Activated CD4-positive, alpha-beta memory T cell treated with anti-CD3 and anti-CD28 coated beads for 36 hours (primary cell): ENCODE data around the gene SLC28A2. TPM values are rescaled to one million over a fixed set of nuclear protein-coding genes. Genes with fewer than 3 reads are reported as not detected.
"Not testable (repeated sequence)": the region's sequence is repeated elsewhere in the genome, so short reads cannot be mapped to it uniquely, and the experiment has no call there.

Experiments used
- CTCF ChIA-PET: fragments of 350-600 bp; sonication (Branson Sonifier 250); formaldehyde crosslinking; loops from one replicate; lab custom pipeline; 2021; ENCODE audit warnings: antibody characterized with exemption, inconsistent platforms; lab: Charles Lee
- POLR2A ChIA-PET: fragments of 350-600 bp; sonication (Branson Sonifier 250); formaldehyde crosslinking; loops from one replicate; lab custom pipeline; 2021; ENCODE audit warnings: antibody characterized with exemption; lab: Charles Lee
- DNase-seq: peaks from one replicate; pipeline ENCODE4 v3.0.0-alpha.2; 2020
- H3K27ac Mint-ChIP-seq: one replicate; pipeline ENCODE4 v1.8.0; 2021; ENCODE audit warnings: mixed read lengths
- H3K27me3 Mint-ChIP-seq: one replicate; pipeline ENCODE4 v1.8.0; 2021; ENCODE audit warnings: mixed read lengths
- H3K36me3 Mint-ChIP-seq: one replicate; pipeline ENCODE4 v1.8.0; 2021; ENCODE audit warnings: mixed read lengths
- H3K4me1 Mint-ChIP-seq: one replicate; pipeline ENCODE4 v1.8.0; 2021; ENCODE audit warnings: low read depth, mixed read lengths
- H3K4me3 Mint-ChIP-seq: one replicate; pipeline ENCODE4 v1.8.0; 2021; ENCODE audit warnings: mild to moderate bottlenecking, mixed read lengths
- H3K9me3 Mint-ChIP-seq: one replicate; pipeline ENCODE4 v1.8.0; 2021; ENCODE audit warnings: mixed read lengths
- intact Hi-C: fragments of 100-400 bp; cut with micrococcal nuclease; formaldehyde crosslinking; loops from one replicate; pipeline ENCODE4 v1.15.1; 2023
- total RNA-seq, 2 experiments: library from RNA; stranded (reverse); gene quantifications; one replicate each; pipeline ENCODE4 v1.2.3, GENCODE V29; 2021

Gene SLC28A2
- total RNA-seq, 2 experiments from 2014 or later = not detected

- Mint-ChIP-seq H3K36me3 (no peaks in the 10 kb centered on the region), H3K27ac (no peak overlapping the region)
- POLR2A ChIA-PET = no interaction called here
These were observed 54.1 kb downstream of the SLC28A2 start for GRCh38 chr15:45306105-45306504.

GRCh38 chr15:45307230-45307924 is 55.3 kb downstream of the SLC28A2 start:
- POLR2A ChIA-PET = no interaction called here
- Mint-ChIP-seq H3K9me3 (peaks cover 4% of the 10 kb centered on the region), H3K36me3 (no peaks in the 10 kb centered on the region), H3K27me3 (peaks cover 16% of the 10 kb centered on the region), H3K4me3 (no peak overlapping the region), H3K27ac (no peak overlapping the region), H3K4me1 (peaks cover 4% of the 10 kb centered on the region)
- intact Hi-C loops = loop anchor here (1.0 kb wide), 1 partner anchor 92 kb away; no protein-coding TSS in a partner anchor
- DNase-seq = no peak
- CTCF ChIA-PET = interaction anchor here (1.4 kb wide), 1 partner anchor 93 kb away, joined by 3 read pairs; no protein-coding TSS in a partner anchor

More at GRCh38 chr15:45306105-45306504, 54.1 kb downstream of the SLC28A2 start:
- CTCF ChIA-PET = interaction anchor here (1.0 kb wide), 1 partner anchor 101 kb away, joined by 6 read pairs; no protein-coding TSS in a partner anchor
- peaks cover 4% of the 10 kb centered on the region for H3K9me3 Mint-ChIP-seq
- no peak overlapping the region for H3K4me3 Mint-ChIP-seq
- DNase-seq = no peak
- peaks cover 4% of the 10 kb centered on the region for H3K4me1 Mint-ChIP-seq
- intact Hi-C loops = no loop called here
- H3K27me3 Mint-ChIP-seq = peaks cover 15% of the 10 kb centered on the region

GRCh38 chr15:45314117-45314516 is 62.1 kb downstream of the SLC28A2 start:
- peaks cover 13% of the 10 kb centered on the region for H3K27me3 Mint-ChIP-seq
- CTCF ChIA-PET, H3K27ac Mint-ChIP-seq, intact Hi-C loops, H3K4me3 Mint-ChIP-seq, POLR2A ChIA-PET, H3K36me3 Mint-ChIP-seq, H3K9me3 Mint-ChIP-seq, DNase-seq, H3K4me1 Mint-ChIP-seq: not testable (repeated sequence)

- DNase-seq = no peak
- intact Hi-C loops = no loop called here
- CTCF ChIA-PET = no interaction called here
- Mint-ChIP-seq H3K36me3 (no peaks in the 10 kb centered on the region), H3K27ac (no peak overlapping the region), H3K9me3 (no peaks in the 10 kb centered on the region), H3K27me3 (peaks cover 13% of the 10 kb centered on the region), H3K4me3 (no peak overlapping the region), H3K4me1 (no peaks in the 10 kb centered on the region)
- POLR2A ChIA-PET = no interaction called here
These were observed 62.9 kb downstream of the SLC28A2 start for GRCh38 chr15:45314960-45315359.

- DNase-seq = no peak
- H3K9me3 Mint-ChIP-seq = no peaks in the 10 kb centered on the region
- H3K4me3 Mint-ChIP-seq = no peak overlapping the region
These were observed 67.6 kb downstream of the SLC28A2 start for GRCh38 chr15:45319472-45320214.

GRCh38 chr15:45320581-45321205 is 68.7 kb downstream of the SLC28A2 start:
- no peak overlapping the region for H3K4me3 Mint-ChIP-seq
- H3K36me3 Mint-ChIP-seq = no peaks in the 10 kb centered on the region
- DNase-seq = no peak
- no peaks in the 10 kb centered on the region for H3K4me1 Mint-ChIP-seq
- ChIA-PET CTCF (no interaction called here), POLR2A (no interaction called here)
- intact Hi-C loops = no loop called here
- H3K9me3 Mint-ChIP-seq = no peaks in the 10 kb centered on the region
- H3K27ac Mint-ChIP-seq = no peak overlapping the region
- peaks cover 8% of the 10 kb centered on the region for H3K27me3 Mint-ChIP-seq

More at GRCh38 chr15:45319472-45320214, 67.6 kb downstream of the SLC28A2 start:
- H3K36me3 Mint-ChIP-seq = no peaks in the 10 kb centered on the region
- ChIA-PET CTCF (interaction anchor here (0.6 kb wide), 1 partner anchor 79 kb away, joined by 3 read pairs; no protein-coding TSS in a partner anchor), POLR2A (no interaction called here)
- peaks cover 15% of the 10 kb centered on the region for H3K27me3 Mint-ChIP-seq
- H3K4me1 Mint-ChIP-seq = no peaks in the 10 kb centered on the region
- intact Hi-C loops = no loop called here
- no peak overlapping the region for H3K27ac Mint-ChIP-seq

- no peak for DNase-seq
- no peak overlapping the region for H3K27ac Mint-ChIP-seq
- H3K4me3 Mint-ChIP-seq = no peak overlapping the region
- H3K36me3 Mint-ChIP-seq = no peaks in the 10 kb centered on the region
- CTCF ChIA-PET = no interaction called here
- POLR2A ChIA-PET = no interaction called here
- no peaks in the 10 kb centered on the region for H3K9me3 Mint-ChIP-seq
- intact Hi-C loops = no loop called here
- no peaks in the 10 kb centered on the region for H3K4me1 Mint-ChIP-seq
- H3K27me3 Mint-ChIP-seq = peaks cover 20% of the 10 kb centered on the region
These were observed 74.2 kb downstream of the SLC28A2 start for GRCh38 chr15:45326280-45326679.

GRCh38 chr15:45326741-45327140 is 74.7 kb downstream of the SLC28A2 start:
- no peak for DNase-seq
- CTCF ChIA-PET = no interaction called here

More at GRCh38 chr15:45326741-45327140, 74.7 kb downstream of the SLC28A2 start:
- no peak overlapping the region for H3K4me3 Mint-ChIP-seq
- H3K27ac Mint-ChIP-seq = no peak overlapping the region
- intact Hi-C loops = no loop called here
- no peaks in the 10 kb centered on the region for H3K36me3 Mint-ChIP-seq
- no peaks in the 10 kb centered on the region for H3K4me1 Mint-ChIP-seq
- H3K27me3 Mint-ChIP-seq = peaks cover 20% of the 10 kb centered on the region
- POLR2A ChIA-PET = no interaction called here
- H3K9me3 Mint-ChIP-seq = no peaks in the 10 kb centered on the region

Other genes with a start within 250 kb of the SLC28A2 start
- 10 to 100 TPM; 14.5 to 15.6 TPM for gene SORD, start 229.0 kb upstream of the SLC28A2 start, total RNA-seq
- under 1 TPM; 0.02 to 0.19 TPM for gene DUOX2, start 138.1 kb upstream of the SLC28A2 start, total RNA-seq
- gene DUOXA2, start 137.9 kb upstream of the SLC28A2 start, total RNA-seq = not detected
- under 1 TPM; 0.19 to 0.36 TPM for gene DUOXA1, start 122.4 kb upstream of the SLC28A2 start, total RNA-seq
- gene DUOX1, start 122.2 kb upstream of the SLC28A2 start, total RNA-seq = under 1 TPM; 0.51 to 0.74 TPM
- gene SHF, start 64.3 kb upstream of the SLC28A2 start, total RNA-seq = 10 to 100 TPM; 11.8 to 12.5 TPM
- gene GATM, start 126.3 kb downstream of the SLC28A2 start, total RNA-seq = 1 to 10 TPM in 1 of 2 experiments, under 1 TPM in 1; 0.62 to 1.3 TPM